Measurements from ENCODE around the gene ZNF333.

- no peak for TF ChIP-seq EZH2 (IDR thresholded peaks at IDR 0.05; ENCODE audit: borderline replicate concordance, insufficient read depth, low read length, poor library complexity, severe bottlenecking)
- TF ChIP-seq CTCF (IDR thresholded peaks at IDR 0.05; ENCODE audit: poor library complexity, severe bottlenecking): no peak
- TF ChIP-seq RAD21 (conservative IDR thresholded peaks at IDR 0.05): no peak
- no peak for TF ChIP-seq REST (IDR thresholded peaks at IDR 0.05; ENCODE audit: borderline replicate concordance)
- TF ChIP-seq EP300 (conservative IDR thresholded peaks at IDR 0.05; ENCODE audit: poor library complexity, severe bottlenecking): no peak
- TF ChIP-seq POLR2AphosphoS5 (IDR thresholded peaks at IDR 0.05): no peak
- TF ChIP-seq MXI1 (conservative IDR thresholded peaks at IDR 0.05; ENCODE audit: poor library complexity, severe bottlenecking): no peak
- no peak for TF ChIP-seq TAF1 (IDR thresholded peaks at IDR 0.05; ENCODE audit: low read depth)
Observed at GRCh38 chr19:14673088-14673487, 16.8 kb upstream of the ZNF333 start.

Data from neural cell (in vitro differentiated cells).